NCI-H1417 treated with DMSO at 0.1 percent for 48 hours (cell line): ENCODE measurements around the gene NBEAL2.
"Not testable (repeated sequence)": the region's sequence is repeated elsewhere in the genome, so short reads cannot be mapped to it uniquely, and the experiment has no call there.

ENCODE experiments used
- DNase-seq: peaks from one replicate; lab custom pipeline; 2025; lab: John Stamatoyannopoulos, UW

Gene NBEAL2

GRCh38 chr3:47012342-47013230 is 33.1 kb downstream of the NBEAL2 start:
- no peak for DNase-seq

DNA sequence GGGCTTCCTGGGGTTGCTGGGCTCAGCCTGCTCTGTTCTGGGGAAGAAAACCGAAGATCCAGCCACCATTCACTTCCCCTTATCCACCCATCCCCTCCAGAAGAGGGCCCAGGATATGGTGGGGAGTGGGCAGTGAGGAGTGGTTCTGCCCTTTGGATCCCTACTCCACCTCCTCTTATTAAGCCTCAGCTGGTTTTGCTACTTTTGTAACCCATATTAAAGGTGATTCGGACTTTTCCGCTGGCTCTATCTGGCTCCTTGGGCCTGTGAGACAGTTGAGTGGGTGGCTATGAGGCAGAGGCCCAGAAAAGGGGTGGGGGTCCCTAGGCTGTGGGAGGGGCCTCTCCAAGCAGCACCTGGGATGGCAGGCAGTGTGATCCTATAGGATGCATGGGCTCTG is 33.8 kb downstream of the NBEAL2 start:
- DNase-seq, result no peak

- DNase-seq, result no peak
Observed at GRCh38 chr3:47014036-47014435, 34.6 kb downstream of the NBEAL2 start.

DNA sequence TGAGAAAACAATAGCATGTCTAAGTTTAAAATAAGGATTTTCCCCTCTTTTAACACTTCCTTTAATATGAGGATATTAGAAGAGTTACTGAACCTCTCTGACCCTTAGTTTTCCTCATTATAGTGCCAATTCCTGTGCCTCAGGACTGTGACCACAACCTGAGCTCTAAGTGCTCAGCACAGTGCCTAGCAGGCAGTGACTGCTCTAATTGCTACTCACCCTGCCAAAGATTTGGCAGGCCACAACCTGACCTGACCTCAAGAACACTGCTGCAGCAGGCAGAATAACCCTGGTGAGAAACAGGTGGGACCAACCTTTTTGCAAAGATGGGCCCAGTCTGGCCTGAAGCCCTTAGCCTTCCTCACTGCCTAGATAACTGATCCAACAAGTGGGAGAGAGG is 35.7 kb downstream of the NBEAL2 start:
- no peak for DNase-seq

DNA sequence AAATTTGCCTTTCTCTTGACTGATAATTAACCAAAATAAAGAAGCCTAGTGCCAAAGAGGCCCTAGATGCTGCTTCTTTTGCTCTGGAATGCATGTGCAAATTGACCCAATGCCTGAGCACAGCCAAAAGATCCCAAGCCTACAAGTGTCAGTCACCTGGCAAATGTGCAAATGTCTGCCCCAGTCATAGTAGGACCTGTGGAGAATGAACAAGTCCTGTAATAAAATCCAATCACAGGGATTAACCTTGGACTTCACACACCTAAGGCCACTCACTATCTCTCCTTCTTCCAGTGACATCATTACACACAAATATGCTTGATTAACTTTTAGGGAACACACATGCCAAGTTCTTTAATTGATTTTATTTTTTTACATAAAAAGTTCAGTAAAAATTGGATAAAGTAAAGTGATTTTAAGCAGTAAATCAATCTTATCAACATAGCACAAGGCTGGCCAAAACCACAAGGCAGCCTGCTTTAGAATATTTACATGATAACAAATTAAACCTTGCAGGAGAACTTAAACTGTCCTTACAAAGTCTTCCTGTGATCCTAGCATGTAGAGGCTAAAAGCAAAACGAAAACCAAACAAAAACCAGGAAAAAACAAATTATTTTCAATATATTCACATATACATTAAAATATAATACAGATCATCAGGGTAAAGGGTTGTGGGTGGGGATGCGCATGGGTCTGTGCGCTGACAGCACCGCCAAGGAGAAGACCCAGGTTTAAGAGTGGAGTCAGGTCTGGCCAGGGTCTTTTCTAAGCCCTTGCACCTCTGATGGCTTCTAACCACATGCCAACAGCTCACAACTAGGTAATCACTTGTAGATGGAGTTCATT is 36.8 kb downstream of the NBEAL2 start:
- no peak for DNase-seq

- DNase-seq, result no peak
Observed at GRCh38 chr3:47016934-47017435, 37.5 kb downstream of the NBEAL2 start.

DNA sequence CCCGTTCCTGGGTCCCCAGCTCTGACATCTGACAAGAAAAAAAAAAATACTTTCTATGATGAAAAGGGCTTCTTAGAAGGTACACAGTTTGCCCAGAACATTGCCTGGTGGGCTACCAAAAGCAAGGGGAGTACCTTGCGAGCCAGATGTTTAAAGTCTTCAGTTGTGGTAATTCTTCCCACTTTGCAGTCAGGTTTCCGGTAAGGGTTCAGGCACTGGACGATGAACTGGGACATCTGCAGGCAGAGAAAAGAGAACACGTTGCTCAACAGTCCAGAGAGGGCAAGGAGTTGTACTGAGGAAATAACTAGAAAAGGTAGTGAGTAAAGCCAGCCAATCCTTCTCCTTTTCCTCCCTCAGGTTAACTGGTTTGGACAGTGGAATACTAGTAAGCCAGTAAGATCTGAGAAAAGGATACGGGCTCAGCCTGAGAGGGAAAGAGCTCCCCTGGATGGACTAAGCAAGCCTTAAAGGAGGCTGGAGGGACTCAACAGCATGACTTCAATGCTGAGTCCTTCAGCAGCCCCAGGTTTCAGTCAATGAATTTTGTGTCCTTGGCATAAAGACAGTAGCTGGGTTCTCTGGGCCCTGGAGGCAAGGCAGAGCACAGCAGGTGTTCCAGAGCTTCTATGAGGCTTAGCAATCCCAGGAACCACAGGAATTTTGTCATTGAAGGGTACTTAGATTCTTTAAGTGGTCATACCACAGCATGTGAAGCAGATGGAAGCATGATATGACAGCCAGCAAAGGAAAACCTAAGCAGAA is 38.2 kb downstream of the NBEAL2 start:
- no peak for DNase-seq

GRCh38 chr3:47018269-47018611 is 38.8 kb downstream of the NBEAL2 start:
- no peak for DNase-seq

DNA sequence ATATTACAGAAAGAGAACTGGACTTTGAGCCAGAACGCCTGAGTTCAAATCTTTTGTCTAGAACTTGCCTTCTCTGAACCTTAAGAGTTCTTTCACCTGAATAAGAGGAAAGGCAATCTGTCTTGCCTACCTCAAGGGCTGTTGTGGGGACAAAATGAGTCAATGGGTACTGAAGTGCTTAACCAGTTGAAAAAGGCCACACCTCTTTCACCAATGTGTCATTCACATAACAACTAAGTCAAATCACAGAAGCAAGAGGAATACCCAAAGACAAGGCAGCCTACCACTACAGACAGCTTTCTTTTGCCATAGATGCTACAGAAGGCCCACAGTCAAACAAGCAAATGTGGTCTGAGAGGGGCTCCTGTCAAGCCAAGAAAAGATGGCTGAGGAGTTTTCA is 39.7 kb downstream of the NBEAL2 start:
- DNase-seq, result no peak

- DNase-seq, result no peak
Observed at GRCh38 chr3:47020311-47020710, 40.8 kb downstream of the NBEAL2 start.

- no peak for DNase-seq
Observed at GRCh38 chr3:47022641-47023071, 43.2 kb downstream of the NBEAL2 start.

DNA sequence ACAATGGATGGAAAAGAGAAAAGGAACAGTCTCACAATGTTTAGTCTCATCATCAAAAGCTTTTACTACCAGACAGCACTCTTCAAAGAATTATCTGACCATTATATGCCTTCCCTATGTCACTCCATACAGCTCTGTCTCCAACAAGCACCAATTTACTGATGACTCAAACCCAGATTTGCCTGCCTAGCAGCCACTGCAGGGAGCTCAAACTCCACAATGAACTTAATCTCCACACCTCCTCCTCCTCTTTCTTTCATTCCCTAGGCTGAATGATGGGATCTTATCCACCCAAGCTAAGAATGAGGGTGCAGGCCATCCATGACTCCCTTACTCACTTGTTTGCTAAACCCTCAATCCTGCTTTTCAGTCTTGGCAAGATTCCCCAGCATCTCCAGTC is 45.5 kb downstream of the NBEAL2 start:
- no peak for DNase-seq

DNA sequence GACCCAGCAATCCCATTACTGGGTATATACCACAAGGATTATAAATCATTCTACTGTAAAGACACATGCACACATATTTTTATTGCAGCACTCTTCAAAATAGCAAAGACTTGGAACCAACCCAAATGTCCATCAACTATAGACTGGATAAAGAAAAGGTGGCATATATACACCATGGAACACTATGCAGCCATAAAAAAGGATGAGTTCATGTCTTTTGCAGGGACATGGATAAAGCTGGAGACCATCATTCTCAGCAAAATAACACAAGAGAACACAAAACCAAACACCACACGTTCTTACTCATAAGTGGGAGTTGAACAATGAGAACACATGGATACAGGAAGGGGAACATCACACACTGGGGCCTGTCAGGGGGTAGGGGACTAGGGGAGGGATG is 47.0 kb downstream of the NBEAL2 start:
- DNase-seq, result not testable (repeated sequence)

- no peak for DNase-seq
Observed at GRCh38 chr3:47028146-47028545, 48.7 kb downstream of the NBEAL2 start.

DNA sequence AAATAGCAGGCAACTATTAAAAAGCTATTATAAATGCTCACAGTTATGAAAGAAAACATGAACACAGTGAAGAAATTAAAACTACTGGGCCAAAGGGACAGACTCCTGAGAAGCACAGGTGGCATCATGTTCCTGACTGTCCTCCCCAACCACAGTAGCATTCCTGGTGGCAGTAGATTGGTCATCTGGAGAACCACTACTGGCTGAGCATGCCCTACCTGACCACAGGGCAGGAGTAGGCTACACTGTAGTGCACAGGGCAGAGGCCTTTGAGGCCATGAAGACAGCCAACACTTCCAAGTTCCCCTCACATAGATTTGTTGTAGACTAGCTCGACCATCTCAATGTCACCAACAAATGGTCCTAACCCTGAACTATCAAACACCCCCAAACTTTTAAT is 49.2 kb downstream of the NBEAL2 start:
- no peak for DNase-seq

- not testable (repeated sequence) for DNase-seq
Observed at GRCh38 chr3:47031041-47031440, 51.6 kb downstream of the NBEAL2 start.

GRCh38 chr3:47034868-47035489 is 55.5 kb downstream of the NBEAL2 start:
- no peak for DNase-seq

- DNase-seq, result no peak
Observed at GRCh38 chr3:47035645-47036044, 56.2 kb downstream of the NBEAL2 start.

DNA sequence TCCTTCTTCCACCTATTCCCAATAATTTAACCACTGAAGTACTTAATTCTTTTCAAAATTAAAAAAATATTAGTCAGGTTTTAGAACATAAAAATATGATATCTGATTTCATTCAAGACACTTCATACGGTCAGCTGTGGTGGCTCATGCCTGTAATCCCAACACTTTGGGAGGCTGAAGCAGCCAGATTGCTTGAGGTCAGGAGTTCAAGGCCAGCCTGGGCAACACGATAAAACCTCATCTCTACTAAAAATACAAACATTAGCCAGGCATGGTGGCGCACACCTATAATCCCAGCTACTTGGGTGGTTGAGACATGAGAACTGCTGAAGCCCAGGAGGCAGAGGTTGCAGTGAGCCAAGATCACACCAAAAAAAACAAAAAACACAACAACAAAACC is 56.7 kb downstream of the NBEAL2 start:
- DNase-seq, result no peak

- not testable (repeated sequence) for DNase-seq
Observed at GRCh38 chr3:47037302-47037701, 57.8 kb downstream of the NBEAL2 start.

DNA sequence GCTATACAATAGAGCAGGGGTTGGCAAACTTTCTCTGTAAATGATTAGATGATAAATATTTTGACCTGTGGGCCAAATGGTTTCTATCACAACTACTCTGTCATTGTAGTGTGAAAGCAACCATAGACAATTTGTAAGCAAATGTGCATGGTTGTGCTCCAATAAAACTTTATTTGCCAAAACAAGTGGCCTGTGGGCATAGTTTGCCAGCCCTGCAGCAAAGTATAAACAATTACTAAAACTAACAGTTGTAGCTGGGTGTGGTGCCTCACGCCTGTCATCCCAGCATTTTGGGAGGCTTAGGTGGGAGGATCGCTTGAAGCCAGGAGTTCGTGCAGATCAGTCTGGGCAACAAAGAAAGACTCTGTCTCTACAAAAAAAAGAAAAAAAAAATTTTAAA is 61.6 kb downstream of the NBEAL2 start:
- DNase-seq, result no peak
